Activated CD4-positive, CD25-positive, alpha-beta regulatory T cell treated with anti-CD3 and anti-CD28 coated beads, Interleukin-2, amount 50 U/mL, for 16 hours (primary cell): ENCODE data around the gene TMEM106C.
"Not testable (repeated sequence)": the region's sequence is repeated elsewhere in the genome, so short reads cannot be mapped to it uniquely, and the experiment has no call there.

Experiments
- DNase-seq: peaks from one replicate; pipeline ENCODE4 v3.0.0-alpha.2; 2020; ENCODE audit warnings: low read depth, low spot score

Gene TMEM106C

GRCh38 chr12:47949441-47950341 lies 13.7 kb upstream of the TMEM106C start:
- no peak for DNase-seq

DNA sequence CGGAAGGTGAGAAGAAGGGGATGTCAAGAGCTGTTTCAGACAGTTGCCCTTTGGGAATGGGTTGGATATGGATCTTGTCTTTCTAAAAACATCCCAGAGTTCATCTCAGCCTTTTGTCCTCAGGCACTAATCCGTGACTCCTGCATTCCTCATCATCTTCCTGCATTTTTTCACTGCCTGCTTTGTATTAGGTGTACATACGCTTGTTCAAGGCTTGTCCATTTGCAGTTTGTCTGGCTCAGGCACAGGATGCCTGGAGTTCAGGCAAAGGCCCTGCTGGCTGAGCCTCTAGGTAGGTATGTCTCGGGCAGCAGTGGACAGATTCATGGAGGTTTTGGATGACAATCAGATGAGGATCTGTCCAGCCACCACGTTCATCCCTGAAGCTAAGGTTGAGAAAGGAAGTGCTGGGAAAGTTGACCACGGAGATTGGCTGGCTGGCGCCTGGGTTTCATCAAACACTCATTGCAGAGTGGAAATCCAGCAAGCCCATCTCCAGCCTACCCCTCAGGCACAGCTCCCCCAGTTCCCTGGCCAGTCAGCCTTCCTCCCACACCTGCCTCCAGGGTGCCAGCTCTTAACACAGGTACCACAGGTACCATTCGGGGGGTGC lies 12.4 kb upstream of the TMEM106C start:
- no peak for DNase-seq

GRCh38 chr12:47954058-47954457 lies 9.3 kb upstream of the TMEM106C start:
- no peak for DNase-seq

DNA sequence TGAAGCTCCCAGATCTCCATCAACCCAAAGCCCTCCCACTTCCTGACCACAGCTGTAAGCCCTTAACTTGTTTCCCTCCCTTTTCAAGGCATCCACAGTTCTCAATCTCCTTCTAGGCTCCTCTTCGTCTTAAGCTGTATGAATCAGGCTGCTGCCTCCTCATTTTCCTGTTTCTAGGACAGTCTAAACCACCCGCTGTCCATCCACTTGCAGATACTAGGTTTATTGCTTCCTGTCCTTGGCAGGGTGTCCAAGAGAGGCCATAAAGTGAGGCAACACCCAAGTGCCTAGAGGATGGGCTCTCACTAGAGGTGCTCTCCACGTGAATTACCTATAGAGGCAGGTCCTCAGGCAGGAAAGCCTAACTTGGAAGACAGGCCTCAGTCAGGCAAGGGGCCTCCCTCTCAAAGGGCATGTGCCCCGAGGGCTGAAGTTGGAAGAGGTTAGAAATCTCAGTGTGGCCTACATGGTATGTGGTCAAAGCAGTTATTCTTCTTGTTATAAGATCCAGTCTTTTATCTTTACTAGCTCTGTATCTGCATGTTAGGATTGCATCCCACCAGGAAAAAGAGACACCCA lies 8.8 kb upstream of the TMEM106C start:
- no peak for DNase-seq

- no peak for DNase-seq
Measured at GRCh38 chr12:47955059-47955458, 8.3 kb upstream of the TMEM106C start.

DNA sequence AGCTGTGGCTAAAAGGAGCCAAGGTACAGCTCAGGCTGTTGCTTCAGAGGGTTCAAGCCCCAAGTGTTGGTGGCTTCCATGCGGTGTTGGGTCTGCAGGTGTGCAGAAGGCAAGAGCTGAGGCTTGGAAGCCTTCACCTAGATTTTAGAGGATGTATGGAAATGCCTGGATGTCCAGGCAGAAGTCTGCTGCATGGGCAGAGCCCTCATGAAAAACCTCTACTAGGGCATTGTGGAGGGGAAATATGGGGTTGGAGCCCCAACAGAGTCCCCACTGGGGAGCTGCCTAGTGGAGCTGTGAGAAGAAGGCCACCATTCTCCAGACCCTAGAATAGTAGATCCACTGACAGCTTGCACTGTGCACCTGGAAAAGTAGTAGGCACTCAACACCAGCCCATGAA lies 5.7 kb upstream of the TMEM106C start:
- DNase-seq: not testable (repeated sequence)

- DNase-seq: no peak
Measured at GRCh38 chr12:47962198-47962597, 1.2 kb upstream of the TMEM106C start.

DNA sequence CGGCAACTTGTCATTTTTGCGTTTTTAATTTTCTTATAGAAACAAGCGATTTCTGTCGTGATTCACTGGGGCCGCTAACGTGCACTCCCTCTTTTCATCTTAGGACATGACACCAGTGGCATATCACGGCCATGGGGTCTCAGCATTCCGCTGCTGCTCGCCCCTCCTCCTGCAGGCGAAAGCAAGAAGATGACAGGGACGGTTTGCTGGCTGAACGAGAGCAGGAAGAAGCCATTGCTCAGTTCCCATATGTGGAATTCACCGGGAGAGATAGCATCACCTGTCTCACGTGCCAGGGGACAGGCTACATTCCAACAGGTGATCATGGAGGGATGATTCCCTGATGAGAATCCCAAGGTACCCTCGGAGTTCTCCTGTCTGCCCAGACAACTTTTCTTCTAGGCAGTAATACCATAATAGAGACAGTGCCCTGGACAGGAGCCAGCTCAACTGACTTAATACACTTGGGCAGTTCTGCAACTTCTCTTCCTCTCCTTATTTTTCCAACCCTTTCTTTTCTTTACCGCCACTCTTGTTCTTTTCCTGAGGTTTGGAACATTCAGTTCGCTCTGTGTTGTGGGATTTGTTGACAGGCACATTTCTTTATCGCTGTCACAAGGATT lies 821 bp downstream of the TMEM106C start:
- DNase-seq: no peak

DNA sequence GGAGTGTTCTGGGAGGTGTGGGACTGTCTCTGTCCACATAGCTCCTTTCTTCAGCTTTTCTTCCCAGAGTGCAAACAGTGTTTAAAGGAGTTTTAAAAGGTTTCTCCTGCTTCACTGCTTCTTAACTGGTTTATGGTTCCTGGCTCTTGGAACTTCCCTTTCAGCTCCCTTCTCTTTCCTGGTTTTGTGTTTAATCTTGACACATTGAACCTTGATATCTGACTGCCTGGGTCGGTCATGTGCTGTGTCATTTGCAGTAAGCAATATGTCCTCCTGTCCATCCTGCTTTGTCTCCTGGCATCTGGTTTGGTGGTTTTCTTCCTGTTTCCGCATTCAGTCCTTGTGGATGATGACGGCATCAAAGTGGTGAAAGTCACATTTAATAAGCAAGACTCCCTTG lies 2.2 kb downstream of the TMEM106C start:
- no peak for DNase-seq

DNA sequence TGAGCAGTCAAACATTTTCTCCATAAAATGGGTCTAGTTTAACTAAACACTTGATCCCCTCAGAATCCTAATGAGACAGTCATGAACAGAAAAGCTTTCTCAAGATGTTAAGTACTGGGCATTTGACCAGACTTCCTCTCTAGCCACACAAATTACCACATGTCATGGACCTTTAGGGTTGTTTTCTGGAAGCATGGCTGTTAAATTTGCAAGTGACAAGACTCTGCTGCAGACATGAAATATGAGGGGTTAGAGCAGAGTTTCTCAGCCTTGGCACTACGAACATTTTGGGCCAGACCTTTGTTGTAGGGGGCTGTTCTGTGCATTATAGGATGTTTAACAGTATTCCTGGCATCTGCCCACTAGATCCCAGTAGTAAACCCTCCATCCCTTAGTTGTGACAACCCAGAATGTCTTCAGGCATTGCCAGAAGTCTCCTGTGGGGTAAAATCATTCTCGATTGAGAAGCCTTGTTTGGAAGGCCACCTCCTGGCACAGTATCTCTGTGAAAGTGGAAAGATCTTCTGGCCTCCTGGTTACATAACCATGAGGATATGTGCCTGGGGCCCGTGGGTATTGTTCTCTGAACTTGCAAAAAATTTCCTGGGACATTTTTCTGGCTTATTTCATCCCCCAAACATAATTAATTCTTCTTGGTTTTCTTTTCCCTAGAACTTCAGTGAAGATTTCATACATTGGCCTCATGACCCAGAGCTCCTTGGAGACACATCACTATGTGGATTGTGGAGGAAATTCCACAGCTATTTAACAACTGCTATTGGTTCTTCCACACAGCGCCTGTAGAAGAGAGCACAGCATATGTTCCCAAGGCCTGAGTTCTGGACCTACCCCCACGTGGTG lies 4.3 kb downstream of the TMEM106C start:
- DNase-seq: no peak

DNA sequence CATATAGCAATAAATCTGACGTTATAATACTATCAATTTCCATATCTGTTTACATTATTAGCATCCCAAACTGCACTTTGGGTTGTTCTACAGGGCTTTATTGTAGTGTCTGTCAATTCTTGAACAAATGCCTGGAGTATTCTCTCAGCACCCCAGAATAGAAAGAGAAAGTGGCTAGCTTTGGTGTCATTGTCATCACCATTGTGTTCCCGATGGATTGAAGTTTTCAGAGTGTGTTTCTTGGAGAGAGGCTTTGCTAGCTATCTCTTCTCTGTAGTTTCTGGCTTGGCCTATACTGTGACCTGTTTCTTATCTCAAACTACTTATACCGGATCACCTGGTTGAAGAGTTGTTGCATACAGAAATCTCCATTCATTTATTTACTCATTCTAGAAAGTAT lies 6.4 kb downstream of the TMEM106C start:
- DNase-seq: no peak

DNA sequence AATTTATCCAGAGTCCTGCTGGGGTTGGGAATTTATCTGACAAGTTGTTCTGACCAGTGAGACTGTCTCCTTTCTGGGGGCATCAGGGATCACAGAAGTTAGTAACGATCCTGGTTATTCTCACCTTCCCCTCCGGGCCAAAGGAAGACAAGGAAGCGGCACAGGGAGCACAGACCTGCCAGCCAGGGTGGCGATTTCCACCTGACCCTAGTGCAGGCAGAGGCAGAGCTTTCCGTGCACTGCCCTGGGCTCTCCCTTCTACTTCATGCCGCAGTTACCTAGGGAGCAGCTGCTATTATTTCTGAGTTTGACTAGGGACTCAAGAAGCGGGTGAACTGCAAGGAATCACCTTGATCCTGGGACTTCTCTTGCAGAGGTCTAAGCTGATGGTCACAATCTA lies 7.4 kb downstream of the TMEM106C start:
- no peak for DNase-seq

- no peak for DNase-seq
Measured at GRCh38 chr12:47972895-47973294, 9.5 kb downstream of the TMEM106C start.

GRCh38 chr12:47973870-47974269 lies 10.5 kb downstream of the TMEM106C start:
- DNase-seq: no peak

DNA sequence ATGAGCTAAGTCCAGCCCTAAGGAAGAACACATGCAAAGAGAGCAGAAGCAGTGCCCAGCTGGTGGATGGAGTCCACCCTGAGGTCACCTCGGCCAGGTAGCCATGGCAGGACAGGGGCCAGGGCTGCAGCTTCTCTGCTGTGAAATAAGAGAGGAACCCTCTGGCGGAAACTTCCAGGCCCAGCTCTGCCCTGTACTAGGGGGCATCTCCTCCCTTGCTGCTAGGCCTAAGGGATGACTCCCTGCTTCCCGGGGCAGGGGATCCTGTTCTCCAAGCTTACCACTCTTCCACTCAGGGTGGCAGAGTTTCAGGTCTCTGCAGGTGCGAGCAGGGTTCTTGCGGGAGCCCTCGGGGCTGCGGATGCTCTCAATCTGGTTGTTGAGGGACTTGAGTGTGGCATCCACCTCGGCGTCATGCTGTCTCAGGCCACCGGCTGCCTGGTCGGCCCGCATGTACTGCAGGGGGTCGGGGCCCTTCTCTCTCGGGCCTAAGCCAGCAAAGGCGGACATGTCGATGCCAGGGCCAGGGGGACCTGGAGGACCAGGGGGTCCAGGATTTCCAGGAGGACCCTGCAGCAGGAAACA lies 11.7 kb downstream of the TMEM106C start:
- no peak for DNase-seq

- DNase-seq: no peak
Measured at GRCh38 chr12:47975816-47976215, 12.4 kb downstream of the TMEM106C start.

DNA sequence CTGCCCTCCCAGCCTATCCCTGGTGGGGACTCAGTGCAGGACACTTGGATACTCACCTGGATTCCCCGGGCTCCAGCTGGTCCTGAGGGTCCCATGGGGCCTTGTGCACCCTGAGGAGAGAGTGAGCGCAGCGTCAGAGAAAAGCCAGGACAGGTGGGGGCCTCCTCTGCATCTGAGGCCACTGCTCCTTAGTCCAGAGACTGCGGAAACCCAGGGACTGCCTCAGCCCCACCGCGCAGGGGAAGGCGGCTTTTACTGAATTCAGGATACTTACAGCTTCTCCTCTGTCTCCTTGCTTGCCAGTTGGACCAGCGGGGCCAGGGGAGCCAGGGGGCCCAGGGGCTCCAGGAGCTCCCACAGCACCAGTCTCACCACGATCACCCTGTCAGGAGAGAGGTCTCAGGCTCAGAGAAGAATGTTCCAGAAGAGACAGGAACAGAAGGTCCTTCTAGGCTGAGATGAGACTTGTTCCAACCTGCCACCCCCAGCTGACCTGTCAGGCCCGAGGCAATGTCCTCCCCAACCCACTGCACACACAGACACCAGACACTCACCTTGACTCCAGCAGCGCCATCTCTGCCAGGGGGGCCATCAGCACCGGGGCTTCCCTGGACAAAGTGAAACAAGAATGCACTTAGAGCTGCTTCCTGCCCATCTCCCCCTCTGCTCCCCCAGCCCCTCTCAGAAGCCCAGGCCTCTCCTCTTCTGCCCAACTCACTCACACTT lies 13.8 kb downstream of the TMEM106C start:
- DNase-seq: no peak

GRCh38 chr12:47977772-47978597 lies 14.6 kb downstream of the TMEM106C start:
- no peak for DNase-seq

DNA sequence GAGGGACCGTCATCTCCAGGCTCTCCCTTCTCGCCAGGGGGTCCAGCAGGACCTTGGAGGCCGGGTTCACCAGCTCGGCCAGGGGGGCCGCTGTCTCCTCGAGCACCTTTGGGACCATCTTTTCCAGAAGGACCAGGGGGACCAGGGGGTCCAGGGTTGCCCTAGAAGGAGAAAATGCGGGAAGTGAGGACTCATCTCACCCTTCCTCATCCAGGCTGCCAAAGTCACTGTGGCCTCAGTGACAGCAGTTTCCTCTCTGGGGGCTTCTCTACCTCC lies 15.1 kb downstream of the TMEM106C start:
- DNase-seq: no peak

DNA sequence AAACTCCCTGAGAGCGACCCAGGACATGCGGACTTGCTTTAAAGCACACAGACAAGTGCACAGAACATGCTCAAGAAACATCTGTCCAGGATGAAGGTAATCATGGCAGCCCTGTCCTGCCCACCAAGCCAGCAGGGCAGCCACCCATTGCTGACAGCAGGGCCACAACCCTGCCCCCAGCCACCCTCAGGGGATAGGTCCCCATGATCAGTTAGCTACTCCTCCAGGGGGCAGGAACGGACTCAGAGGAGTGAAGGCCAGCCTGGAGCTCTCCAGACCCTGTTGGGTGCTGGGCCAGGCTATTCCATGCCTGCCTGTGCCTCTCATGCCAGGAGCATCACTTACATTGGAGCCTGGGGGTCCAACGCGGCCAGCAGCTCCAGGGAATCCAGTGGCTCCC lies 15.8 kb downstream of the TMEM106C start:
- no peak for DNase-seq
